GM12801 (cell line): ENCODE measurements around the gene SH2D4B.

ENCODE experiments used
- CTCF ChIP-seq: IDR thresholded peaks from one replicate; pipeline ENCODE4 v1.5.1; 2011; ENCODE audit warnings: control low read depth; ENCODE audit not compliant: insufficient read length; ENCODE audit errors: extremely low read depth

The SH2D4B gene

GRCh38 chr10:80506836-80507487, 30.7 kb upstream of the SH2D4B start:
- TF ChIP-seq CTCF: no peak

DNA sequence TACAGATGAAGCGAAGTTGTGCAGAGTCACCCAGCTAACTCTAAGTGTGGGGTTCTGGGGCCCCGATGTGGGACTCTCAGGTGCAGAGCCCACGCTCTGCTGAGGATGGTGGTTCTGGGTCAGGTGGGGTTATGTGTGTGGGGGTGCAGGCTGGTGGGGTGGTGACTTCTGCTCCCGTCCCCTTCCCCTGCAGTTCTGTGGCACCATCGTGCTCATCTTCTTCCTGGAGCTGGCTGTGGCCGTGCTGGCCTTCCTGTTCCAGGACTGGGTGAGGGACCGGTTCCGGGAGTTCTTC, 28.6 kb upstream of the SH2D4B start:
- TF ChIP-seq CTCF: no peak

DNA sequence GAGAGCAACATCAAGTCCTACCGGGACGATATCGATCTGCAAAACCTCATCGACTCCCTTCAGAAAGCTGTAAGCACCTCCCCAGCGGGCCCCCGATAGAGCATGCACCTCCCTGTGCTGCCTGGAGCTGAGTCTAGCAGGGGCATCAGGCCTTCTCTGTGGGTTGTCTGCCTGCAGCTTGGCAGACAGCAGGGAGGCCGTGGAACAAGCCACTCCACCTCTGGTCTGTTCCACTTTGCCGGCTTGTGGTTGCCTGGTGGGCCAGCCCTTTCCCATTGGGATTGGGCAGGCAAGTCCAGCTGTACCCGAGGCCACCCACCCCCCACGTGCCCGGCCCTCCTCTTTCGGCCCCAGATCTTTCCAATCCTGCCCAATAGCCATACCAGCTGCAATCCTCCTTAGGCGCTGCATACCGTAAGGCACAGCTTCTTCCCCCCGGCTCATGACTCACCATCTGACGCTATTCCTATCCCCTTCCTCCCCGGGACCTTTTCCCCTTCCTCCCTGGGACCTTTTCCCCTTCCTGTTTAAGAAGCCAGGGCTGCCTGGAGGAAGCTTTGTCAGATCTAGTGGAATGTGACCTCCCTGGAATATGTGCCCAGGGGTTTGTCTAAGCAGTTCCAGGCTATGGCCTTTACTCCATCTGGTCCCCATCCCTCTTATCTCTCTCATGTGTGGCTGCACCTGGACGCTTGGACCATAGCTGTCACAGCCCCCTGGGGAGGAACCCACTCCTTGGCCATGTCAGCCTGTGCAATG, 28.1 kb upstream of the SH2D4B start:
- no peak for TF ChIP-seq CTCF

- no peak for TF ChIP-seq CTCF
Observed at GRCh38 chr10:80512031-80512526, 25.6 kb upstream of the SH2D4B start.

- TF ChIP-seq CTCF: no peak
Observed at GRCh38 chr10:80513106-80513505, 24.6 kb upstream of the SH2D4B start.

DNA sequence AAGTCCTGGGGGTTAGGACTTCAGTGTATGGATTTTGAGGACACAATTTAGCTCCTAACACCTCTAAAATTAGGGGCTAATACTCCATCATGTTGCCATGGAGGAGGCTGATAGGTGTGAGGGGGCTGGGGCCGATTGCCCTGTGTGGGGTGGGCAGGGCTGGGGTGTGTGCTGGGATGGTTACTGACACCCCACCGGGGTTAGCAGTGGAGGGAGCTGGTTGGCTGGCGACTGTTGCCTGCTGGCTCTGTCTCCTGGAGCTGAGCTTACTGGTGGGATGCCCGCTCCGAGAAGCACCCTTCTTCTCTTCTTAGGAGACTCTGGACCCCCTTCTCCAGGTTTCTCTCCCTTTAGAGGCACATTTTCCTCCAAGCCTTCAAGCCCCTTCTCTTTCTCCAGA, 22.2 kb upstream of the SH2D4B start:
- no peak for TF ChIP-seq CTCF

DNA sequence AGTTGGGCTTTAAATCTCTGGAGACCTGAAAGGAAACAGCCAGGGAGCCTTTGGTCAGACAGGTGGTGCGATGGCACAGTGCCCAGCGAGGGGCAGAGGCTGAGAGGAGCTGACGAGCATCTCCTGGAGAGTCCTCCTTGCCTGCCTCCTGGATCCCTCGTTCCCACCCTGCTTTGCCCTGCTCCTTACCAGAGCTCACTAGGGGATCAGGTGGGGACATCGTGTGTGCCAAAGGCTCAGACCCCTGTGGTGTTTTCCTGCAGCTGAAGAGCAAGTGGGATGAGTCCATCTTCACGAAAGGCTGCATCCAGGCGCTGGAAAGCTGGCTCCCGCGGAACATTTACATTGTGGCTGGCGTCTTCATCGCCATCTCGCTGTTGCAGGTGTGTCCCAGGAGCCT, 21.8 kb upstream of the SH2D4B start:
- TF ChIP-seq CTCF: no peak
